Liver (tissue), 9 donors: ENCODE results near the gene MMP20. TPM values are rescaled to one million over a fixed set of nuclear protein-coding genes. Genes with fewer than 3 reads are reported as not detected.

Source experiments
- DNase-seq: peaks from one replicate; pipeline ENCODE4 v3.0.0-alpha.2; 2017; ENCODE audit warnings: low spot score
- H3K27ac ChIP-seq, 2 donors: one replicate each; pipeline ENCODE4 v1.7.0; 2013; ENCODE audit warnings: inconsistent platforms in 2 of 2, low read length in 2 of 2, control low read depth in 1 of 2, low read depth in 1 of 2, mild to moderate bottlenecking in 1 of 2
- H3K27me3 ChIP-seq, 4 donors: one replicate each; pipeline versions ENCODE4 v1.6.1 to v1.7.0; 2013; ENCODE audit warnings: low read length in 3 of 4, inconsistent platforms in 1 of 4, mild to moderate bottlenecking in 1 of 4, moderate library complexity in 1 of 4; ENCODE audit not compliant: control insufficient read depth in 4 of 4, insufficient read depth in 4 of 4
- H3K36me3 ChIP-seq, 4 donors: one replicate each; pipeline versions ENCODE4 v1.6.1 to v1.7.0; 2013; ENCODE audit warnings: low read length in 3 of 4, mild to moderate bottlenecking in 3 of 4, low read depth in 1 of 4, moderate library complexity in 1 of 4; ENCODE audit not compliant: control insufficient read depth in 4 of 4, insufficient read depth in 3 of 4
- H3K4me1 ChIP-seq, 4 donors: one replicate each; pipeline versions ENCODE4 v1.6.1 to v1.7.0; 2013; ENCODE audit warnings: low read length in 3 of 4, mild to moderate bottlenecking in 3 of 4, moderate library complexity in 1 of 4; ENCODE audit not compliant: control insufficient read depth in 4 of 4, insufficient read depth in 4 of 4
- H3K4me3 ChIP-seq, 3 donors: one replicate each; pipeline versions ENCODE4 v1.6.1 to v1.7.0; 2013; ENCODE audit warnings: low read length in 3 of 3, control low read depth in 1 of 3, low read depth in 1 of 3, mild to moderate bottlenecking in 1 of 3
- H3K9ac ChIP-seq, 2 donors: one replicate each; pipeline ENCODE4 v1.7.0; 2013; ENCODE audit warnings: low read length in 2 of 2, mild to moderate bottlenecking in 2 of 2, moderate library complexity in 2 of 2, control low read depth in 1 of 2, low read depth in 1 of 2
- H3K9me3 ChIP-seq, 4 donors: one replicate each; pipeline versions ENCODE4 v1.6.1 to v1.7.0; 2013; ENCODE audit warnings: low read length in 3 of 4; ENCODE audit not compliant: control insufficient read depth in 4 of 4
- CTCF ChIP-seq: fragments of 150-350 bp; IDR thresholded peaks from 2 replicates; pipeline ENCODE4 v1.5.1; 2017; ENCODE audit warnings: improper control_type of control experiment, low read depth, low read length; ENCODE audit not compliant: missing input control
- EGR1 ChIP-seq, 2 donors: IDR thresholded peaks; 2 replicates each; pipeline ENCODE4 v1.6.1; 2016 to 2018; ENCODE audit warnings: antibody characterized with exemption in 2 of 2, low read depth in 2 of 2
- FOXA1 ChIP-seq: IDR thresholded peaks from 2 replicates; pipeline ENCODE4 v1.6.1; 2016; ENCODE audit warnings: antibody characterized with exemption
- HNF4A ChIP-seq, 2 donors: conservative IDR thresholded peaks; 2 replicates each; pipeline ENCODE4 v1.6.1; 2016; ENCODE audit warnings: antibody characterized with exemption in 2 of 2, mild to moderate bottlenecking in 2 of 2
- HNF4G ChIP-seq: IDR thresholded peaks from 2 replicates; pipeline ENCODE4 v1.6.1; 2016; ENCODE audit warnings: antibody characterized with exemption
- JUND ChIP-seq, 2 donors: IDR thresholded peaks; 2 replicates each; pipeline ENCODE4 v1.6.1; 2016; ENCODE audit warnings: antibody characterized with exemption in 2 of 2
- NR2F2 ChIP-seq: IDR thresholded peaks from 2 replicates; pipeline ENCODE4 v1.6.1; 2016; ENCODE audit warnings: antibody characterized with exemption
- RAD21 ChIP-seq, 2 donors: IDR thresholded peaks; 2 replicates each; pipeline ENCODE4 v1.6.1; 2016; ENCODE audit warnings: antibody characterized with exemption in 2 of 2, mild to moderate bottlenecking in 2 of 2
- REST ChIP-seq: IDR thresholded peaks from 2 replicates; pipeline ENCODE4 v1.6.1; 2016; ENCODE audit warnings: antibody characterized with exemption, mild to moderate bottlenecking
- SP1 ChIP-seq: IDR thresholded peaks from 2 replicates; pipeline ENCODE4 v1.6.1; 2018; ENCODE audit warnings: antibody characterized with exemption, mild to moderate bottlenecking
- TAF1 ChIP-seq: conservative IDR thresholded peaks from 2 replicates; pipeline ENCODE4 v1.6.1; 2016; ENCODE audit warnings: antibody characterized with exemption, mild to moderate bottlenecking
- YY1 ChIP-seq: IDR thresholded peaks from 2 replicates; pipeline ENCODE4 v1.6.1; 2016; ENCODE audit warnings: antibody characterized with exemption, mild to moderate bottlenecking
- ZBTB33 ChIP-seq: IDR thresholded peaks from 2 replicates; pipeline ENCODE4 v1.6.1; 2016; ENCODE audit warnings: antibody characterized with exemption
- WGBS: extraction: QIAGEN DNeasy Blood & Tissue Kit; methylation state at CpG from one replicate; pipeline ENCODE4 v1.1.7; 2013; 5-methylcytosine and 5-hydroxymethylcytosine counted together
- polyA plus RNA-seq, 2 donors: library from polyadenylated mRNA; stranded (reverse) in 1 of 2; unstranded in 1 of 2; fragments of 200-250 nt in 1 of 2; fragments of >200 nt in 1 of 2; fragmentation: Nextera tagmentation in 1 of 2; extraction: Ambion mirVana in 1 of 2; gene quantifications; one replicate each; pipeline versions ENCODE4 v1.2.1 to v1.2.3, GENCODE V29; 2013 to 2015
- total RNA-seq, 2 donors: library from RNA; depleted of rRNA; stranded (reverse); fragments of >200 nt; gene quantifications; one replicate each; pipeline ENCODE4 v1.2.3, GENCODE V29; 2014
- donor health status: healthy.
- donor health status: healthy.
- donor health status: healthy.
- donor health status: healthy.
- donor health status: healthy.

The MMP20 gene
- total and polyA plus RNA-seq, 4 donors: not detected

GRCh38 chr11:102577723-102578122, 47.4 kb downstream of the MMP20 start (continued):
- TF ChIP-seq FOXA1: no peak

- H3K4me1 ChIP-seq: no peaks in the 10 kb centered on the region
- H3K9me3 ChIP-seq: no peaks in the 10 kb centered on the region
- no peak overlapping the region for H3K27ac ChIP-seq
- H3K36me3 ChIP-seq: no peaks in the 10 kb centered on the region
- H3K9ac ChIP-seq: no peak overlapping the region
- H3K27me3 ChIP-seq: no peaks in the 10 kb centered on the region
- TF ChIP-seq REST (no peak), CTCF (no peak), FOXA1 (no peak), EGR1 (IDR thresholded peaks at IDR 0.05; ENCODE audit: low read depth in 2 of 2) (no peak), HNF4G (no peak), JUND (IDR thresholded peaks at IDR 0.05) (no peak), HNF4A (conservative IDR thresholded peaks at IDR 0.05) (no peak), RAD21 (IDR thresholded peaks at IDR 0.05) (no peak), ZBTB33 (no peak), SP1 (no peak), TAF1 (no peak), YY1 (no peak)
- H3K4me3 ChIP-seq: no peak overlapping the region
- DNase-seq: no peak
Measured at GRCh38 chr11:102577182-102577581, 48.0 kb downstream of the MMP20 start.

GRCh38 chr11:102576350-102576749, 48.8 kb downstream of the MMP20 start:
- DNase-seq: no peak
- H3K36me3 ChIP-seq: no peaks in the 10 kb centered on the region
- H3K27ac ChIP-seq: no peak overlapping the region
- TF ChIP-seq NR2F2 (no peak), HNF4A (conservative IDR thresholded peaks at IDR 0.05) (no peak)
- H3K9ac ChIP-seq: no peak overlapping the region
- WGBS: 75% methylated on average over 3 of the region's 3 CpGs
- H3K4me3 ChIP-seq: no peak overlapping the region
- H3K27me3 ChIP-seq: no peaks in the 10 kb centered on the region
- H3K4me1 ChIP-seq: no peaks in the 10 kb centered on the region
- H3K9me3 ChIP-seq: no peaks in the 10 kb centered on the region
